ENCODE measurements around the gene C14orf180. TPM values are rescaled to one million over a fixed set of nuclear protein-coding genes. Genes with fewer than 3 reads are reported as not detected.

C14orf180 gene
- polyA plus RNA-seq, 4 donors = 0.10 to 0.27 TPM; not detected in 2

- DNase-seq (ENCODE audit: low read depth in 4 of 4, low spot score in 3 of 4) = no peak
Observed at GRCh38 chr14:104638927-104639450, 59.4 kb downstream of the C14orf180 start.

GRCh38 chr14:104639471-104639870 is 59.9 kb downstream of the C14orf180 start:
- no peak for DNase-seq (ENCODE audit: low read depth in 4 of 4, low spot score in 3 of 4)

Other genes starting within 250 kb of the C14orf180 start
- gene TMEM179, start 25.0 kb downstream of the C14orf180 start, polyA plus RNA-seq (ENCODE audit: insufficient read length in 4 of 4) = 1 to 10 TPM in 3 of 4 donors, under 1 TPM in 1; 0.67 to 1.9 (median 1.7) TPM
- 10 to 100 TPM; 37.1 to 69.5 (median 49.5) TPM for gene INF2, start 109.9 kb downstream of the C14orf180 start, polyA plus RNA-seq (ENCODE audit: insufficient read length in 4 of 4)
- gene ADSS1, start 144.5 kb downstream of the C14orf180 start, polyA plus RNA-seq (ENCODE audit: insufficient read length in 4 of 4) = 10 to 100 TPM; 12.5 to 17.0 (median 14.2) TPM
- 10 to 100 TPM; 48.0 to 87.2 (median 56.2) TPM for gene SIVA1, start 173.4 kb downstream of the C14orf180 start, polyA plus RNA-seq (ENCODE audit: insufficient read length in 4 of 4)
- gene AKT1, start 216.0 kb downstream of the C14orf180 start, polyA plus RNA-seq (ENCODE audit: insufficient read length in 4 of 4) = 100 to 1,000 TPM in 1 of 4 donors, 10 to 100 TPM in 3; 98.4 to 122 (median 99.0) TPM
- gene ZBTB42, start 221.3 kb downstream of the C14orf180 start, polyA plus RNA-seq (ENCODE audit: insufficient read length in 4 of 4) = 1 to 10 TPM; 2.0 to 4.7 (median 3.9) TPM

All from left renal pelvis (tissue), 4 donors.